Upper lobe of right lung (tissue), 1 donor: Measurements from ENCODE around the gene DACH1. TPM values are rescaled to one million over a fixed set of nuclear protein-coding genes. Genes with fewer than 3 reads are reported as not detected.

ENCODE experiments used
- ATAC-seq: fragments of 200-7000 bp; cut with Tn5 transposase; one replicate; pipeline ENCODE4 v1.9.1; 2020; ENCODE audit warnings: mild to moderate bottlenecking, moderate library complexity
- DNase-seq: peaks from one replicate; pipeline ENCODE4 v3.0.0-alpha.2; 2020
- H3K27ac ChIP-seq: fragments of 200-600 bp; one replicate; pipeline ENCODE4 v1.8.0; 2022
- H3K27me3 ChIP-seq: fragments of 200-600 bp; one replicate; pipeline ENCODE4 v1.8.0; 2022; ENCODE audit warnings: mild to moderate bottlenecking
- H3K36me3 ChIP-seq: fragments of 200-600 bp; one replicate; pipeline ENCODE4 v1.8.0; 2022
- H3K4me1 ChIP-seq: fragments of 200-600 bp; one replicate; pipeline ENCODE4 v1.8.0; 2022
- H3K4me3 ChIP-seq: fragments of 200-600 bp; one replicate; pipeline ENCODE4 v1.8.0; 2022; ENCODE audit warnings: mild to moderate bottlenecking
- H3K9me3 ChIP-seq: fragments of 200-600 bp; one replicate; pipeline ENCODE4 v1.8.0; 2022
- intact Hi-C: fragments of 100-400 bp; cut with DNase I; formaldehyde crosslinking; loops from one replicate; pipeline ENCODE4 v1.11.0; 2022
- total RNA-seq: library from RNA; stranded (reverse); fragmentation: NEBNext Ultra II Directional; extraction: Animal tissue kit (Norgen Biotek cat#: 25700); gene quantifications from one replicate; pipeline ENCODE4 v1.2.1, GENCODE V29; 2021
- TF ChIP-seq, protein P1 (sequence below): fragments of 200-600 bp; IDR thresholded peaks from one replicate; pipeline ENCODE4 v1.8.0; 2022; ENCODE audit warnings: antibody characterized with exemption
- donor health status: DM: no; HTN: yes; CAD: no; lungs with severe emphysema.

The DACH1 gene
- total RNA-seq, 1 donor from 2014 or later, result 11.5 TPM

DNA sequence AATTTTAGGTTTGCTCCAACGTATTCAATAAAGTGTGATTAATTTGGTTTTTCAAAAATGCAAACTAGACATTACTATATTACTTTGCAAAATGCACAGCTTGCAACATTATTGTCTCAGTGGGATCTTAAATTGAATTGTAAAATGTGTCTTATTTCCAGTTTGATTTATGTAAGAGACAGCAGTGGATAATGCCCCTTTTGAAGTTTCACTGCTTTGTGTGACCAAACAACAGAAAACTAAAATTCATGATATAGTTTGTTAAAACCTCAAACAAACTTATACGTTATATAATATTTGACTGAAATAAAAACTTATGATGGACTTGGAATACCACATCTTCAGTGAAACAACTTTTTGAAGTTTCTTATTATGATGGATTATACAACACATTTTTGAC is 279.8 kb downstream of the DACH1 start:
- DNase-seq (no peak), ATAC-seq (no peak)
- no peak overlapping the region for H3K4me3 ChIP-seq
- TF ChIP-seq, protein P1, sequence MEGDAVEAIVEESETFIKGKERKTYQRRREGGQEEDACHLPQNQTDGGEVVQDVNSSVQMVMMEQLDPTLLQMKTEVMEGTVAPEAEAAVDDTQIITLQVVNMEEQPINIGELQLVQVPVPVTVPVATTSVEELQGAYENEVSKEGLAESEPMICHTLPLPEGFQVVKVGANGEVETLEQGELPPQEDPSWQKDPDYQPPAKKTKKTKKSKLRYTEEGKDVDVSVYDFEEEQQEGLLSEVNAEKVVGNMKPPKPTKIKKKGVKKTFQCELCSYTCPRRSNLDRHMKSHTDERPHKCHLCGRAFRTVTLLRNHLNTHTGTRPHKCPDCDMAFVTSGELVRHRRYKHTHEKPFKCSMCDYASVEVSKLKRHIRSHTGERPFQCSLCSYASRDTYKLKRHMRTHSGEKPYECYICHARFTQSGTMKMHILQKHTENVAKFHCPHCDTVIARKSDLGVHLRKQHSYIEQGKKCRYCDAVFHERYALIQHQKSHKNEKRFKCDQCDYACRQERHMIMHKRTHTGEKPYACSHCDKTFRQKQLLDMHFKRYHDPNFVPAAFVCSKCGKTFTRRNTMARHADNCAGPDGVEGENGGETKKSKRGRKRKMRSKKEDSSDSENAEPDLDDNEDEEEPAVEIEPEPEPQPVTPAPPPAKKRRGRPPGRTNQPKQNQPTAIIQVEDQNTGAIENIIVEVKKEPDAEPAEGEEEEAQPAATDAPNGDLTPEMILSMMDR, result no peak
- H3K27me3 ChIP-seq, result no peaks in the 10 kb centered on the region
- no peaks in the 10 kb centered on the region for H3K36me3 ChIP-seq
- intact Hi-C loops, result no loop called here
- H3K27ac ChIP-seq, result no peak overlapping the region
- no peaks in the 10 kb centered on the region for H3K9me3 ChIP-seq
- no peaks in the 10 kb centered on the region for H3K4me1 ChIP-seq

DNA sequence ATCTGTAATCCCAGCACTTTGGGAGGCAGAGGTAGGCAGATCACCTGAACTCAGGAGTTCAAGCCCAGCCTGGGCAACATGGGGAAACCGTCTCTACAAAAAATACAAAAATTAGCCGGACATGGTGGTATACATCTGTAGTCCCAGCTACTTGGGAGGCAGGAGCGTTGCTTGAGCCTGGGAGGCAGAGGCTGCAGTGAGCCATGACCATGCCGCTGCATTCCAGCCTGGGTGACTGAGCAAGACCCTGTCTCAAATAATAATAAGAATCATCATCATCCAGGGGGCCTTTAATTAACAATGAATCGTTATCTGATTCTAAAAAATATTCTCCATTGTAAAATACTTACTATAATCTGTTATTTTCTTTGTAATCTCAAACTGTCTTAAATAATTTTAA is 283.4 kb downstream of the DACH1 start:
- no peak for DNase-seq
- TF ChIP-seq, protein P1, result no peak
- no peaks in the 10 kb centered on the region for H3K36me3 ChIP-seq
- no peaks in the 10 kb centered on the region for H3K27me3 ChIP-seq
- H3K9me3 ChIP-seq, result no peaks in the 10 kb centered on the region
- no peak for ATAC-seq
- no peak overlapping the region for H3K27ac ChIP-seq
- no peaks in the 10 kb centered on the region for H3K4me1 ChIP-seq
- no peak overlapping the region for H3K4me3 ChIP-seq
- intact Hi-C loops, result no loop called here

DNA sequence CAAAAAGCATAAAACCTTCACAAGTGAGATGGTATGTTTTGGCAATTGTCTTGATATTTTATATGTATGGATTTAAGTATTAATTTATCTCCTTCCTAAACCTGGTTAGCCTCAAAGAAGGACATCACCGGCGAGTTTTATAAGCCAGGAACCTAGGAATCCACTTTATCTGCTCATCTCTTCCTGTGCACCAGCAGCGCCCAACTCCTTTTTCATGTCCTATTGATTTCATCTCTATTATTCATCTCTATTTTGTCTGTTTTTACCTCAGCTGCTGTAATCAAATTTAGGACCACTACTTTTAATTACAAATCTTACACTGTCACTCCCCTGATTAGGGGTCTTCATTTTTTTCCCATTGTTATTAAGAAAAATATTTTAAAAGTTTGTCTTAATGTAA is 286.4 kb downstream of the DACH1 start:
- no peak overlapping the region for H3K27ac ChIP-seq
- intact Hi-C loops, result no loop called here
- H3K4me3 ChIP-seq, result no peak overlapping the region
- H3K9me3 ChIP-seq, result no peaks in the 10 kb centered on the region
- DNase-seq, result no peak
- no peaks in the 10 kb centered on the region for H3K36me3 ChIP-seq
- TF ChIP-seq, protein P1, result no peak
- no peaks in the 10 kb centered on the region for H3K27me3 ChIP-seq
- ATAC-seq, result no peak
- no peaks in the 10 kb centered on the region for H3K4me1 ChIP-seq

DNA sequence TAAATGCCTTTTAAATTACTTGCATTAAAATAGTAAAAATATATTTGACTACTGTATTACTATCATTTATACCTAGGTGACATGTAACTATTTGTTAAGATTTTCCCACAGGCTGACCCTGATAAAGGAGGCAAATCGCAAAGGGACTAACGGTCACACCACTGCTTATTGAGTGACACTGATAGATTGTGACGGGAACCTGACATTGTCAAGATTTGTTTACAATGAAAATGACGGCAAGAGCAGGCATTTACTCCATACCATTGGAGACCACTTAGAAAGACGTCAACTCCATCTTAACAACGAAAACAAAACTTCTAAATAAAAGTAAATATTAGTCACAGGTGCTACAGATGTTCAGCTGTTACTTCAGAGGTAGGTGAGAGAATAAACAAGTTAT is 289.0 kb downstream of the DACH1 start:
- H3K27ac ChIP-seq, result no peak overlapping the region
- no peaks in the 10 kb centered on the region for H3K4me1 ChIP-seq
- H3K27me3 ChIP-seq, result no peaks in the 10 kb centered on the region
- H3K4me3 ChIP-seq, result no peak overlapping the region
- no peaks in the 10 kb centered on the region for H3K36me3 ChIP-seq
- ATAC-seq (no peak), DNase-seq (no peak)
- intact Hi-C loops, result no loop called here
- TF ChIP-seq, protein P1, result no peak
- H3K9me3 ChIP-seq, result no peaks in the 10 kb centered on the region

DNA sequence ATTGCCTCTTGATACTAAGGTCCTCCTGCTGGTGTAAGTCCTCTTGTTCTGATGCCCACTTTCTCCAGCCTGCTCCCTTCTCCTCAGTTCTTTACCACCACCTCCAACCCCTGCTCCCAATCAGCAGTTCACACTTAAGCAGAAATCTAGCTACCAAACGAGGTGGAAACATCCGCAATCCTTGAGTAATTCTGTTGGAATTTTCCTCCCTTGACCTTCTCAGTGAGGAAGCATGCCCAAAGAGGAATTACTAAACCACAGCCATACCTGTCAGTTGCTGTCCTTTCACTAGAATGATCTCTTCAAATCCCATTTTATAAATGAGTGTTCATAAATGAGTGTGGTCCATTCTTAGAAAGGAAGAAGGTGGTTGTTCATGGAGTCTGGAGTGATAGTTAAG is 289.9 kb downstream of the DACH1 start:
- no peaks in the 10 kb centered on the region for H3K9me3 ChIP-seq
- ATAC-seq (no peak), DNase-seq (no peak)
- TF ChIP-seq, protein P1, result no peak
- no peaks in the 10 kb centered on the region for H3K36me3 ChIP-seq
- intact Hi-C loops, result no loop called here
- H3K27ac ChIP-seq, result no peak overlapping the region
- no peaks in the 10 kb centered on the region for H3K4me1 ChIP-seq
- no peaks in the 10 kb centered on the region for H3K27me3 ChIP-seq
- no peak overlapping the region for H3K4me3 ChIP-seq

DNA sequence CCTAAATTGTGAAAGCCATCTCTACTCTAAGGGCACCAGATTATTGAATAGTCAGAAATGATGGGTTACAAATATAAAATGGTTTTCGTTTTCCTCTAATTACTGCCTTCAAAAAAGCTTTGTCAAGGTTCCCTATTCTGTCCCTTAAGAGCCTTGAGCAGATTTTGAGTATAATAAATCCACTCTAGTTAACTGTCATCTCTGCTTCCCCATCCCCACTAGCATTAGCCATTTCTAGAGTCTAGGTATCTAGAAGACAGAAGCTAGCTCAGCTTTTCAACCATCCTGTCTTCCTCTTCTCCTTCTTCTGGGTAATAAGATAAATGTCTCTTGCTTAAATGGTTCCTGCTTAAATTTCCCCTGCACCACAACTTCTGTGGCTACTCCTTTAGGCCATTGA is 290.4 kb downstream of the DACH1 start:
- Histone ChIP-seq H3K9me3 (no peaks in the 10 kb centered on the region), H3K4me1 (no peaks in the 10 kb centered on the region), H3K27ac (no peak overlapping the region), H3K36me3 (no peaks in the 10 kb centered on the region), H3K27me3 (no peaks in the 10 kb centered on the region), H3K4me3 (no peak overlapping the region)
- TF ChIP-seq, protein P1, result no peak
- ATAC-seq (no peak), DNase-seq (no peak)
- intact Hi-C loops, result no loop called here
